ENCODE measurements around the gene CRYBB1. TPM values are rescaled to one million over a fixed set of nuclear protein-coding genes. Genes with fewer than 3 reads are reported as not detected.

Gene CRYBB1
- total RNA-seq, 1 experiment from 2014 or later = not detected

GRCh38 chr22:26648011-26648497 lies 30.2 kb upstream of the CRYBB1 start:
- Histone ChIP-seq H3K9ac (ENCODE audit: low read length) (no peak overlapping the region), H3K79me2 (ENCODE audit: low read length) (no peaks in the 10 kb centered on the region), H3K9me3 (ENCODE audit: low read length) (no peaks in the 10 kb centered on the region), H3K4me2 (ENCODE audit: low read length) (no peak overlapping the region), H3F3A (ENCODE audit: low read length, unreplicated experiment) (no peaks in the 10 kb centered on the region), H3K9me2 (replicated peaks; ENCODE audit: low read length) (no peaks in the 10 kb centered on the region), H4K20me1 (ENCODE audit: low read length) (no peaks in the 10 kb centered on the region), H2AFZ (ENCODE audit: low read length) (no peak overlapping the region), H3K4me3 (ENCODE audit: low read length) (no peak overlapping the region), H3K27me3 (ENCODE audit: low read length) (peaks cover 57% of the 10 kb centered on the region), H3K27ac (ENCODE audit: low read length) (no peak overlapping the region), H3K36me3 (ENCODE audit: low read depth, low read length) (no peaks in the 10 kb centered on the region), H3K4me1 (ENCODE audit: insufficient read depth, low read length) (0 out of 2 replicates have a peak, but pooled peaks cover 6% of the 10 kb centered on the region)
- POLR2A ChIA-PET (ENCODE audit: unreplicated experiment) = no interaction called here
- ATAC-seq = no peak
- CTCF ChIA-PET = interaction anchor here (0.7 kb wide), 1 partner anchor 218 kb away, joined by 5 read pairs; no protein-coding TSS in a partner anchor
- DNase-seq = no peak
- intact Hi-C loops (cut with micrococcal nuclease) = no loop called here
- BruUV-seq (replicated peaks) = no TSS peak
- TF ChIP-seq CTCF (conservative IDR thresholded peaks at IDR 0.05; ENCODE audit: low read depth, low read length) (no peak), EZH2phosphoT487 (IDR thresholded peaks at IDR 0.05; ENCODE audit: borderline replicate concordance, low read length) (no peak), EZH2 (IDR thresholded peaks at IDR 0.05; ENCODE audit: low read length, unreplicated experiment) (no peak)

GRCh38 chr22:26646158-26646557 lies 28.3 kb upstream of the CRYBB1 start:
- Histone ChIP-seq H3K36me3 (ENCODE audit: low read depth, low read length) (no peaks in the 10 kb centered on the region), H4K20me1 (ENCODE audit: low read length) (no peaks in the 10 kb centered on the region), H3K4me1 (ENCODE audit: insufficient read depth, low read length) (0 out of 2 replicates have a peak, but pooled peaks cover 6% of the 10 kb centered on the region), H3K9me2 (replicated peaks; ENCODE audit: low read length) (no peaks in the 10 kb centered on the region), H3K4me3 (ENCODE audit: low read length) (no peak overlapping the region), H3K27me3 (ENCODE audit: low read length) (peaks cover 40% of the 10 kb centered on the region), H3K79me2 (ENCODE audit: low read length) (no peaks in the 10 kb centered on the region), H3K27ac (ENCODE audit: low read length) (no peak overlapping the region), H3K9me3 (ENCODE audit: low read length) (no peaks in the 10 kb centered on the region), H2AFZ (ENCODE audit: low read length) (no peak overlapping the region), H3K9ac (ENCODE audit: low read length) (no peak overlapping the region), H3K4me2 (ENCODE audit: low read length) (no peak overlapping the region), H3F3A (ENCODE audit: low read length, unreplicated experiment) (no peaks in the 10 kb centered on the region)
- no TSS peak for BruUV-seq (replicated peaks)
- ChIA-PET POLR2A (ENCODE audit: unreplicated experiment) (no interaction called here), CTCF (no interaction called here)
- no peak for DNase-seq
- no peak for TF ChIP-seq CTCF (conservative IDR thresholded peaks at IDR 0.05; ENCODE audit: low read depth, low read length)
- no peak for TF ChIP-seq EZH2phosphoT487 (IDR thresholded peaks at IDR 0.05; ENCODE audit: borderline replicate concordance, low read length)
- TF ChIP-seq EZH2 (IDR thresholded peaks at IDR 0.05; ENCODE audit: low read length, unreplicated experiment) = no peak
- intact Hi-C loops (cut with micrococcal nuclease) = no loop called here
- no peak for ATAC-seq

- ChIA-PET CTCF (no interaction called here), POLR2A (ENCODE audit: unreplicated experiment) (no interaction called here)
- intact Hi-C loops (cut with micrococcal nuclease) = no loop called here
- no TSS peak for BruUV-seq (replicated peaks)
- no peak overlapping the region for H2AFZ ChIP-seq (ENCODE audit: low read length)
- no peaks in the 10 kb centered on the region for H3K9me2 ChIP-seq (replicated peaks; ENCODE audit: low read length)
- ATAC-seq = no peak
- no peak for DNase-seq
- H3K9me3 ChIP-seq (ENCODE audit: low read length) = no peaks in the 10 kb centered on the region
- no peaks in the 10 kb centered on the region for H3K79me2 ChIP-seq (ENCODE audit: low read length)
- H3K9ac ChIP-seq (ENCODE audit: low read length) = no peak overlapping the region
- no peak overlapping the region for H3K4me3 ChIP-seq (ENCODE audit: low read length)
- TF ChIP-seq EZH2phosphoT487 (IDR thresholded peaks at IDR 0.05; ENCODE audit: borderline replicate concordance, low read length) = no peak
- no peak for TF ChIP-seq EZH2 (IDR thresholded peaks at IDR 0.05; ENCODE audit: low read length, unreplicated experiment)
- TF ChIP-seq CTCF (conservative IDR thresholded peaks at IDR 0.05; ENCODE audit: low read depth, low read length) = no peak
- H3F3A ChIP-seq (ENCODE audit: low read length, unreplicated experiment) = no peaks in the 10 kb centered on the region
- no peaks in the 10 kb centered on the region for H4K20me1 ChIP-seq (ENCODE audit: low read length)
- H3K4me2 ChIP-seq (ENCODE audit: low read length) = no peak overlapping the region
- H3K27ac ChIP-seq (ENCODE audit: low read length) = no peak overlapping the region
- H3K27me3 ChIP-seq (ENCODE audit: low read length) = peaks cover 29% of the 10 kb centered on the region
- 0 out of 2 replicates have a peak, but pooled peaks cover 6% of the 10 kb centered on the region for H3K4me1 ChIP-seq (ENCODE audit: insufficient read depth, low read length)
- no peaks in the 10 kb centered on the region for H3K36me3 ChIP-seq (ENCODE audit: low read depth, low read length)
Observed at GRCh38 chr22:26643418-26644100, 25.7 kb upstream of the CRYBB1 start.

Data from PC-3 (cell line).